ENCODE results near the gene ARGLU1.

Gene ARGLU1

DNA sequence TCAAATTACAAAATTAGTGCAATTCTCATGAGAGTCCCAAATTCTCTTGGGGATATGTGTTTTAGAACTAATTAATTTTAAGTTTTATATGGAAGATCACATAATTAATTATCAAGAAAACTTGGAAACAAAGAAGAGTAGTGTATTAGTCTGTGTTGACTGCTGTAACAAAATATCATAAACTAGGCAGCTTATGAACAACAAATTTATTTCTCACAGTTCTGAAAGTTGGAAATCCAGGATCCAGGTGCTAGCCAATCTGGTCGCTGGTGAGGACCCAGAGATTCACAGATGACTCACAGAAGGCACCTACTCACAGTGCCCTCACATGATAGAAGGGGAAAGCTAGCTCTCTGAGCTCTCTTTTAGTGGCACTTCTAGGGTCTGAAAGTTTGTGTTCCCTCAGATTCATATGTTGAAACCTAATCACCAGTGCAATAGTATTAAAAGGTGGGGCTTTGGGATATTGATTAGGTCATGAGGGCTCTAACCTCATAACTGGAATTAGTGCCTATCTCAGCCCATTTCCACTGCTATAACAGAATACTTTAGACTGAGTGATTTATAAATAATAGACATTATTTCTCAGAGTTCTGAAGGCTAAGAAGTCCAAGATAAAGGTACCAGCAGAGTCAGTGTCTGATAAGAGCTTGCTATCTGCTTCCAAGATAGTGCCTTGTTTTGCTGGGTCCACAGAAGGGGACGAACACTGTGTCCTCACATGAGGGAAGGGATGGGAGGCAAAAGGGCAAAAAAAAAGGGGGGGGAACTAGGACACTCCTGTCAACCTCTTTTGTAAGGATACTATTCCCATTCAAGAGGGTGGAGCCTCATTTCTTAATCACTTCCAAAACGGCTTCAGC is 1.5 kb upstream of the ARGLU1 start:
- Mint-ChIP-seq H3K4me1 (ENCODE audit: low read depth) (peaks cover 31% of the 10 kb centered on the region), H3K36me3 (ENCODE audit: low read depth) (peaks cover 5% of the 10 kb centered on the region), H3K4me3 (no peak overlapping the region), H3K9me3 (peaks cover 7% of the 10 kb centered on the region), H3K27me3 (ENCODE audit: low read depth) (no peaks in the 10 kb centered on the region), H3K27ac (no peak overlapping the region)

GRCh38 chr13:106568299-106569003 is 514 bp upstream of the ARGLU1 start:
- Mint-ChIP-seq H3K27me3 (ENCODE audit: low read depth) (no peaks in the 10 kb centered on the region), H3K27ac (peak overlapping the region; percentile 91), H3K36me3 (ENCODE audit: low read depth) (peaks cover 3% of the 10 kb centered on the region), H3K4me3 (peak overlapping the region; percentile 93), H3K4me1 (ENCODE audit: low read depth) (peaks cover 39% of the 10 kb centered on the region), H3K9me3 (no peaks in the 10 kb centered on the region)

DNA sequence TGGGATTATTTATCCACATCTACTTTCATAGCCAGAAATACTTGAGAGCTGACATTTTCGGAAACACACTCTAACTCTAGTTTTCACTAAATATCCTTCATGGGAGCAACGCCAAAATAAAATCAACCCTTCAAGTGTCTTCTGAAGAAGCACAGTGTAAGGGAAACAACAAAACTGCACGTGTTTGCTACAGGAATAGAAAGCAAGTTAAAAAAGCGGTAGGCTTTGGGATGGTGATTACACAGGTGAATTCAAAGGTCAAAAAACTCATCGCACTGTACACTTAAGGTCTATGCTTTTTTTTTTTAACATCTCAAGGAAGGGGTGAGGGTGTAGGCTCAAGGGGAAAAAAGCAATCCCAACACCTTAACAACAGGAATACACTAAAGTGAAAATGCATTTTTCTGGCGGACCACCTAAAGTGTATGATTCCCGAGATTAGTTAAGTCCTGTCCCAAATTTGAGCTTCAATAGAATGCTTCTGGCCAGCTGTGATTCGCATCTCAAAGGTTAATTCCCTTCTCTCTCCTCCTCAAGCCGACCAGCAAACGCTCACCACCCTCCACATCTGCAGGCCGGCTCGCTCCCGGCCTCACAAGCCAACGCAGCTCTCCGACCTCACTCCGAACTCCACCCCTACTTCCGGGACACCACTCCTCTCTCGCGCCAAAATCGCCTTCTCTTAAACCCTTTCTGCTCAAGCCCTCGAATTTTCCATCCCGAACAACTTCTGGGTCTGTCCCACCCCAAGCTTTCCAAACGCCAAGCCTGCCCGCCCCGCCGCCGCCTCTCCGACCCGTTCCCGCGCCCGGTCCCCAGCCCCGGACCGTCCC is 1.1 kb downstream of the ARGLU1 start:
- H3K27me3 Mint-ChIP-seq (ENCODE audit: low read depth), result no peaks in the 10 kb centered on the region
- H3K4me1 Mint-ChIP-seq (ENCODE audit: low read depth), result peaks cover 47% of the 10 kb centered on the region
- H3K9me3 Mint-ChIP-seq, result no peaks in the 10 kb centered on the region
- H3K4me3 Mint-ChIP-seq, result peak overlapping the region; percentile 93
- peak overlapping the region; percentile 91 for H3K27ac Mint-ChIP-seq
- H3K36me3 Mint-ChIP-seq (ENCODE audit: low read depth), result peaks cover 3% of the 10 kb centered on the region

GRCh38 chr13:106565127-106565775 is 2.7 kb downstream of the ARGLU1 start:
- peak overlapping the region; percentile 93 for H3K4me3 Mint-ChIP-seq
- H3K27ac Mint-ChIP-seq, result no peak overlapping the region
- H3K27me3 Mint-ChIP-seq (ENCODE audit: low read depth), result no peaks in the 10 kb centered on the region
- H3K36me3 Mint-ChIP-seq (ENCODE audit: low read depth), result peaks cover 3% of the 10 kb centered on the region
- peaks cover 56% of the 10 kb centered on the region for H3K4me1 Mint-ChIP-seq (ENCODE audit: low read depth)
- H3K9me3 Mint-ChIP-seq, result no peaks in the 10 kb centered on the region

GRCh38 chr13:106562301-106562700 is 5.6 kb downstream of the ARGLU1 start:
- Mint-ChIP-seq H3K4me3 (no peak overlapping the region), H3K36me3 (ENCODE audit: low read depth) (peaks cover 18% of the 10 kb centered on the region), H3K9me3 (no peaks in the 10 kb centered on the region), H3K4me1 (ENCODE audit: low read depth) (peaks cover 51% of the 10 kb centered on the region), H3K27ac (no peak overlapping the region), H3K27me3 (ENCODE audit: low read depth) (no peaks in the 10 kb centered on the region)

- peaks cover 19% of the 10 kb centered on the region for H3K36me3 Mint-ChIP-seq (ENCODE audit: low read depth)
- H3K4me1 Mint-ChIP-seq (ENCODE audit: low read depth), result peaks cover 52% of the 10 kb centered on the region
- no peaks in the 10 kb centered on the region for H3K9me3 Mint-ChIP-seq
- peak overlapping the region; percentile 23 for H3K27ac Mint-ChIP-seq
- H3K27me3 Mint-ChIP-seq (ENCODE audit: low read depth), result no peaks in the 10 kb centered on the region
- H3K4me3 Mint-ChIP-seq, result no peak overlapping the region
Measured at GRCh38 chr13:106561551-106562170, 6.3 kb downstream of the ARGLU1 start.

GRCh38 chr13:106560821-106561220 is 7.1 kb downstream of the ARGLU1 start:
- no peak overlapping the region for H3K4me3 Mint-ChIP-seq
- H3K27ac Mint-ChIP-seq, result peak overlapping the region; percentile 45
- H3K36me3 Mint-ChIP-seq (ENCODE audit: low read depth), result peaks cover 26% of the 10 kb centered on the region
- H3K27me3 Mint-ChIP-seq (ENCODE audit: low read depth), result no peaks in the 10 kb centered on the region
- peaks cover 46% of the 10 kb centered on the region for H3K4me1 Mint-ChIP-seq (ENCODE audit: low read depth)
- no peaks in the 10 kb centered on the region for H3K9me3 Mint-ChIP-seq

DNA sequence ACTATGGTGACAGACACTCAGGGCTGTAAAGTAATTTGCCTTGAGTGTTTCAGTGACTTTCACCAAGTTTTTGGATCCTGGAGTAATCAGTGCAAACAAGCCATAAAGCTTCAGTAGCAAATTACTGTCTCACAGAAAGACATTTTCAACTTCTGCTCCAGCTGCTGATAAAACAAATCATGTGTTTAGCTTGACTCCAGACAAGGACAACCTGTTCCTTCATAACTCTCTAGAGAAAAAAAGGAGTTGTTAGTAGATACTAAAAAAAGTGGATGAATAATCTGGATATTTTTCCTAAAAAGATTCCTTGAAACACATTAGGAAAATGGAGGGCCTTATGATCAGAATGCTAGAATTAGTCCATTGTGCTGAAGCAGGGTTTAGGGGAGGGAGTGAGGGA is 9.4 kb downstream of the ARGLU1 start:
- H3K36me3 Mint-ChIP-seq (ENCODE audit: low read depth), result peaks cover 33% of the 10 kb centered on the region
- H3K27ac Mint-ChIP-seq, result no peak overlapping the region
- H3K4me1 Mint-ChIP-seq (ENCODE audit: low read depth), result peaks cover 30% of the 10 kb centered on the region
- H3K27me3 Mint-ChIP-seq (ENCODE audit: low read depth), result no peaks in the 10 kb centered on the region
- no peak overlapping the region for H3K4me3 Mint-ChIP-seq
- H3K9me3 Mint-ChIP-seq, result no peaks in the 10 kb centered on the region

- no peak overlapping the region for H3K4me3 Mint-ChIP-seq
- H3K27ac Mint-ChIP-seq, result no peak overlapping the region
- H3K27me3 Mint-ChIP-seq (ENCODE audit: low read depth), result no peaks in the 10 kb centered on the region
- peaks cover 20% of the 10 kb centered on the region for H3K4me1 Mint-ChIP-seq (ENCODE audit: low read depth)
- no peaks in the 10 kb centered on the region for H3K9me3 Mint-ChIP-seq
- H3K36me3 Mint-ChIP-seq (ENCODE audit: low read depth), result peaks cover 38% of the 10 kb centered on the region
Measured at GRCh38 chr13:106555631-106556328, 12.2 kb downstream of the ARGLU1 start.

DNA sequence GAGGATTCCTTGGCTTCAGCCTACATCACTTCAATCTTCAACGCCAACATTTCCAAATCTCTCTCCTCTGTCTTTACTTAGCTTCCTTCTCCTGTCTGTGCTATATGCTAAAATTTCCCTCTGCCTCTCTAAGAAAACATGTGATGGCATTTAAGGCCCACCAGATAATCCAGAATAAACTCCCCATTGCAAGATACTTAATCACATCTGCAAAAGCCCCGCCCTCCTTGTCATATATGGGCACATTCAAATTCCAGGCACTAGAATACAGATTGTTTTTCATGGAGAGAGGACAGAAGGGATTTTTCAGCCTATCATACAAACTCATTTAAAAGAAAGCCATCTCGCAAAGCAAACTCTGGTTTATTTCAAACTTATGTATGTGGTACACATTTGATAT is 16.2 kb downstream of the ARGLU1 start:
- Mint-ChIP-seq H3K27ac (no peak overlapping the region), H3K9me3 (no peaks in the 10 kb centered on the region), H3K4me3 (no peak overlapping the region), H3K27me3 (ENCODE audit: low read depth) (no peaks in the 10 kb centered on the region), H3K4me1 (ENCODE audit: low read depth) (peaks cover 21% of the 10 kb centered on the region), H3K36me3 (ENCODE audit: low read depth) (peaks cover 30% of the 10 kb centered on the region)

DNA sequence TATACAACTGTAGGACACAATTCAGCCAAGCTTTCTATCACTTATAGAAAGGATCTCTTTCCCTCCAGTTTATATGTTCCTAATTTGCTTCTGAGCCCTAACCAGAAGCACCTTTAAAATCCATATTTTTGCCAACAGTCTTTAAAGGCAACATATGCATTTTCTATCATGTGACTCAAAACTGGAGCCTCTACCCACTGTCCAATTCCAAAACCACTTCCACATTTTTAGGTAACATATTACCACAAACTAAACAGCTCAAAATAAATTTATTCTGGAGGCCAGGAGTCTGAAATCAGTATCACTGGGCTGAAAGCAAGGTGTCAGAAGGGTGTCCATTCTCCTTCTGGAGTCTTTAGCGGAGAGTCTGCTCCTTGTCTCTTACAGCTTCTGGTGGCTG is 16.6 kb downstream of the ARGLU1 start:
- Mint-ChIP-seq H3K4me1 (ENCODE audit: low read depth) (peaks cover 18% of the 10 kb centered on the region), H3K27ac (no peak overlapping the region), H3K9me3 (no peaks in the 10 kb centered on the region), H3K4me3 (no peak overlapping the region), H3K36me3 (ENCODE audit: low read depth) (peaks cover 26% of the 10 kb centered on the region), H3K27me3 (ENCODE audit: low read depth) (no peaks in the 10 kb centered on the region)

- H3K9me3 Mint-ChIP-seq, result no peaks in the 10 kb centered on the region
- peaks cover 20% of the 10 kb centered on the region for H3K36me3 Mint-ChIP-seq (ENCODE audit: low read depth)
- H3K27ac Mint-ChIP-seq, result no peak overlapping the region
- peaks cover 15% of the 10 kb centered on the region for H3K4me1 Mint-ChIP-seq (ENCODE audit: low read depth)
- no peaks in the 10 kb centered on the region for H3K27me3 Mint-ChIP-seq (ENCODE audit: low read depth)
- H3K4me3 Mint-ChIP-seq, result no peak overlapping the region
Measured at GRCh38 chr13:106550570-106551135, 17.3 kb downstream of the ARGLU1 start.

GRCh38 chr13:106548064-106548696 is 19.8 kb downstream of the ARGLU1 start:
- H3K36me3 Mint-ChIP-seq (ENCODE audit: low read depth), result peaks cover 11% of the 10 kb centered on the region
- no peaks in the 10 kb centered on the region for H3K27me3 Mint-ChIP-seq (ENCODE audit: low read depth)
- no peaks in the 10 kb centered on the region for H3K9me3 Mint-ChIP-seq
- H3K4me3 Mint-ChIP-seq, result no peak overlapping the region
- H3K4me1 Mint-ChIP-seq (ENCODE audit: low read depth), result peaks cover 13% of the 10 kb centered on the region
- no peak overlapping the region for H3K27ac Mint-ChIP-seq
